Right renal cortex interstitium (tissue), 3 donors: ENCODE results near the gene ZNF561. TPM values are rescaled to one million over a fixed set of nuclear protein-coding genes. Genes with fewer than 3 reads are reported as not detected.
"Not testable (repeated sequence)": the region's sequence is repeated elsewhere in the genome, so short reads cannot be mapped to it uniquely, and the experiment has no call there.

ENCODE experiments used
- DNase-seq, 3 donors: peaks; one replicate each; pipeline ENCODE4 v3.0.0-alpha.2; 2013; ENCODE audit warnings: low read depth in 3 of 3, low spot score in 2 of 3
- polyA plus RNA-seq, 3 donors: library from polyadenylated mRNA; unstranded; fragments of 120-200 nt; gene quantifications; one replicate each; pipeline ENCODE4 v1.2.1, GENCODE V29; 2013; ENCODE audit not compliant: insufficient read length in 3 of 3

Gene ZNF561
- polyA plus RNA-seq = 10 to 100 TPM; 64.5 to 68.7 (median 66.8) TPM

GRCh38 chr19:9621156-9622037, at the start of gene ZNF561:
Gene ZNF561 (minus strand): TSS chr19:9621232. CDS start chr19:9619456, 1,776 bp downstream.
- peak; percentile 82 to 89 (median 87) for DNase-seq

DNA sequence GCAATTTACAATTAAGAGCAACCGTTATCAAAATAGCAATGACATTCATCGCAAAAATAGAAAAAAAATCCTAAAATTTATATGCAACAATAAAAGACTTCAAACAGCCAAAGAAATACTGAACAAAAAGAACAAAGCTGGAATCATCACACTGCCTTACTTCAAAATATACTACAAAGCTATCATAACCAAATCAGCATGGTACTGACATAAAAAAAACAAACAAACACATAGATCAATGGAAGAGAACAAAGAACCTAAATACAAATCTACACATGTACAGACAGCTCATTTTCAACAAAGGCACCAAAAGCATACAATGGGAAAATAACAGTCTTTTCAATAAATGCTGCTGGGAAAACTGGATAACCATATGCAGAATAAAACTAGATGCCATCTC, 47.5 kb upstream of the ZNF561 start:
- no peak for DNase-seq

- DNase-seq = no peak
Measured at GRCh38 chr19:9667898-9668297, 46.9 kb upstream of the ZNF561 start.

DNA sequence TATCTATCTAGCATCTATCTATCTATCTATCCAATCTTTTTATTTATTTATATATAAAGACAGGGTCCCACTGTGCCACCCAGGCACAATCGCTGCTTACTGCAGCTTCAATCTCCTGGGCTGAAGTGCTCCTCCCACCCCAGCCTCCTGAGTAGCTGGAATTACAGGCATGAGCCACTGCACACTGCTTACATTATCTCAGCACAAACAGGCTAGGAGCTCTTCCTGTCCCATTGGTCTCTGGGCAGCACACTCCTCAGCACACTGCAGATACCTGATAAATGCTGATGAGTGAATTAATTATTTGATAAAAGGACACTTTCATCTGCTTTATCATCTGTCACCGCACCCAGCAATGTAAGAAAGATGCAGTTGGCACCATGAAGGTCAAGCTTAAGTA, 37.7 kb upstream of the ZNF561 start:
- no peak for DNase-seq

- not testable (repeated sequence) for DNase-seq
Measured at GRCh38 chr19:9653066-9653555, 32.1 kb upstream of the ZNF561 start.

DNA sequence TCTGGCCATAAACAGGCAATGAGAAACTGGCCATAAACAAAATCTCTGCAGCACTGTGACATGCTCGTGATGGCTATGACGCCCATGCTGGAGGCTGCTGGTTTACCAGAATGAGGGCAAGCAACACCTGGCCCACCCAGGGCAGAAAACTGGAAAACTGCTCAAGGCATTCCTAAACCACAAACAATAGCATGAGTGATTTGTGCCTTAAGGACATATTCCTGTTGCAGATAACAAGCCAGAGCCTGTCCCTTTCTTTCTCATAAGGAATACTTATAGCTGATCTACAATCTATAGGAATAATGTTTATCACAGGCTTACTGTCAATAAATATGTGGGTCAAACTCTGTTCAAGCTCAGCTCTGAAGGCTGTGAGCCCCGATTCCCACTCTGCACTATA, 30.4 kb upstream of the ZNF561 start:
- not testable (repeated sequence) for DNase-seq

DNA sequence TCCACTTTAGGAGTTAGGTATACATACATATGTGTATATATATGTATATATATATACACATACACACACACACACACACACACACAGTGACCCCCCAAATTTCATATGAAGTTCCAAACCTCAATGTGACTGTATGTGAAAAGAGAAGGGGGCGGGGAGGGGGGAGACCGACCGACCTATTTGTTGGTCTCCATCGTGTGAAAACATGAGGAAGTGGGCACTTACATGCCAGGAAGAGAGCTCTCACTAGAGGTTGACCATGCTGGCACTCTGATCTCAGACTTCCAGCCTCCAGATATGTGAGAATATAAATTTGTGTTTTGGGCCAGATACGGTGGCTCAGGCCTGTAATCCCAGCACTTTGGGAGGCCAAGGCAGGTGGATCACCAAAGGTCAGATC, 29.3 kb upstream of the ZNF561 start:
- DNase-seq = no peak

GRCh38 chr19:9645472-9645871, 24.4 kb upstream of the ZNF561 start:
- DNase-seq = no peak

GRCh38 chr19:9644472-9644871, 23.4 kb upstream of the ZNF561 start:
- no peak for DNase-seq

- DNase-seq = no peak
Measured at GRCh38 chr19:9641810-9642209, 20.8 kb upstream of the ZNF561 start.

DNA sequence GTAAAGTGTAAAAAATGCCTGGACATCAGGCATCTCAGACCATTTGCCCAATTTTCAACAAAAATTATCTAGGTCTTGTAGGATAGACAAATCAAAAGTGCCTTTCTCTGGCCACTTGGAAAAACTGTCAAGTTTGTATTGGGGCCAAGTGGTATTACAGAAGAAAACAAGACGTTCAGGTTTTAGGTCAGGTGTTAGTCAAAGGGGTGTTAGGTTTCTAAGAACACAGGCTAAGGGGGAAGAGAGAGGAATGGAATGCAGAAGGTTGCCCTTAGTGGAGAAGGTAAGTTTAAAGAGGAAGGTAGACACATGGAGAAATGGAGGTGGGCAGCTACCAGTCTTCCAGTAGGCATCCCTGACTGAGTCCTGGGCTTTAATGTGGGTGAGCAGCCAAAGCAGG, 19.9 kb upstream of the ZNF561 start:
- no peak for DNase-seq

GRCh38 chr19:9636018-9636417, 15.0 kb upstream of the ZNF561 start:
- no peak for DNase-seq

DNA sequence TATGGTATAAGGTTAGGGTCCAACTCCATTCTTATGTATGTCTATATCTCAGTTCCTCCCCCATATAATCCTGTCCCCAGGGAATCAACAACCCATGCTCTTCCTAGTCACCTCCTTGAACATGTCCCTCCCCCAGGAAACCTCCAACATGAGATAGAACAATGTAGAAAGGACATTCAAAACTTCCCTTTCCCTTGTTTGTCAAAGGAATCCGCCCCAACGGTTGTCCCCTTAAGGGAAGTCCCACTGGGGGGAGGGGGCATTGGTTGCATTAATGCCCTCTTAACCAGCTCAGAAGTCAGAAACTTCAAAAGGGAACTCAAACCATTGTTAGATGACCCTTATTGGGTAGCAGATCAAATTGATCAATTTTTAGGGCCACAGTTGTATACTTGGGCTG, 6.8 kb upstream of the ZNF561 start:
- DNase-seq = no peak

- no peak for DNase-seq
Measured at GRCh38 chr19:9622531-9622930, 1.5 kb upstream of the ZNF561 start.

DNA sequence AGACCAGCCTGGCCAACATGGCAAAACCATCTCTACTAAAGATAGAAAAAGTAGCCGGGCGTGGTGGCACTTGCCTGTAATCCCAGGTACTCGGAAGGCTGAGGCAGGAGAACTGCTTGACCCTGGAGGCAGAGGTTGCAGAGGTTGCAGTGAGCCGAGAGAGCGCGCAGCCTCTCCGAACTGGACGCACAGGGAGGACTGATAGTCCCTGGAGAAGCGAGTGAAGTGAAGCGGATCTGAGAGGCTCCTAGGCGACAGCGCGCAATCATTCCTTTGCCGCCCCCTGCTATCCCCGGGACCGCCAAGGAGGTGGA, 233 bp downstream of the ZNF561 start:
- DNase-seq = no peak

GRCh38 chr19:9615844-9616243, 5.2 kb downstream of the ZNF561 start:
- DNase-seq = no peak

DNA sequence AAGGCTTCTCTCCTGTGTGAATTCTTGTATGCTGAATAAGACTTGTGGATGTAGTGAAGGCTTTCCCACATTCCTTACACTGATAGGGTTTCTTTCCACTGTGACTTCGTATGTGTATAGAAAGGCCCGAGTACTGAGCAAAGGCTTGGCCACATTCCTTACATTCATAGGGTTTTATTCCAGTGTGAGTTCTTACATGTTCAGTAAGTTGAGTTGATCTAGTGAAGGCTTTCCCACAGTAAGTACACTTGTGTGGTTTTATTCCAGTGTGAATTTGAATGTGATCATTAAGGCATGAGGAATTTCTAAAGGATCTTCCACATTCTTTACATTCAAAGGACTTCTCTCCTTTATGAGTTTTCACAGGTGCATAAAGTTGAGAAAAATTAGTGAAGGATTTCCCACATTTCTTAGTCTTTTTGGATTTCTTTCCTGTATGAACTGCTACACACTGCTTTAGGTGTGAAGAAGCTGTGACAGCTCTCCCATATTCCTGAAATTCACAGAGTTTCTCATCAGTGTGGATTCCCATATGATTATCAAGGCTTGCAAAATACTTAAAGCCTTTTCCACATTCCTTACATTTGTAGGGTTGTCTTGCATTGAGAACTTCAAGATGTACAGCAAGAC, 10.4 kb downstream of the ZNF561 start:
- DNase-seq = no peak

GRCh38 chr19:9608912-9609311, 12.1 kb downstream of the ZNF561 start:
- DNase-seq = no peak

GRCh38 chr19:9597027-9597426, 24.0 kb downstream of the ZNF561 start:
- DNase-seq = no peak

DNA sequence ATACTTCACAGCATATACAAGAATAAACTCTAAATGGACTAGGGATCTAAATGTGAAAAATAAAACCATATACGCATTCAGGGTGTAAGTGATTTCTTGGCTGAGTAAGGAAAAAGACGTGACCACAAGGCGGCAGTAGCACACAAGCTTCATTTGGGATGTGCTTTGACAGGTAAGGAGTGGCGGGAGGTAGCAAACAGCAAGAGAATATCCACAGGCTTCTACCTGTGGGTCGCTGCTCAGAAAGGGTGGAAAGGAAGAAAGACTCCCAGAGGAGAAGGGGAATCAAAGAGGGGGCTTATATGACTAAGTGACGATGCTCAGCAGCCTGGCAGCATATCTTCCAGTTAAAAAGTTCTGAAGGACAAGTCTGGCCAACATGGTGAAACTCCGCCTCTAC, 34.3 kb downstream of the ZNF561 start:
- peak in 2 of 3 donors; percentile 23 to 40 for DNase-seq

GRCh38 chr19:9584073-9584833, 36.8 kb downstream of the ZNF561 start, which contains the start of gene ZNF121:
Gene ZNF121 (minus strand): TSS chr19:9584504. CDS start chr19:9568097, 16,407 bp downstream.
- DNase-seq = peak; percentile 82 to 88 (median 83)
